T-helper 1 cell treated with Interleukin-12 subunit alpha and Interleukin-12 subunit beta and Interleukin-4 antibody, amounts not matched to agents 30 ng/mL and 1 ng/mL, for 36 hours (primary cell): ENCODE data around the gene PRR18. TPM values are rescaled to one million over a fixed set of nuclear protein-coding genes. Genes with fewer than 3 reads are reported as not detected.

ENCODE experiments used
- intact Hi-C: fragments of 100-400 bp; cut with micrococcal nuclease; formaldehyde crosslinking; loops from one replicate; pipeline ENCODE4 v1.15.1; 2024
- total RNA-seq: library from RNA; stranded (reverse); gene quantifications from 2 replicates; pipeline ENCODE4 v1.2.3, GENCODE V29; 2022

Gene PRR18
- total RNA-seq, 1 donor from 2014 or later = not detected

DNA sequence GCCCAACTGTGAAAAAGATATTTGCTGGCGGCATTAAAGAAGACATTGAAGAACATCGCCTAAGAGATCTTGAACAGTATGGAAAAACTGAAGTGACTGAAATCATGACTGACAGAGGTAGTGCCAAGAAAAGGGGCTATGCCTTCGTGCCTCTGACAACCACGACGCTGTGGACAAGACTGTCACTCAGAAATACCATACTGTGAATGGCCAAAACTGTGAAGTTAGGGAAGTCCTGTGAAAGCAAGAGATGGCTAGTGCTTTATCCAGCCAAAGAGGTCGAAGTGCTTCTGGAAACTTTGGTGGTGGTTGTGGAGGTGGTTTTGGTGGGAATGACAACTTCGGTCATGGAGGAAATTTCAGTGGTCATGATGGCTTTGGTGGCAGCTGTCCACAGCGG is 26.7 kb upstream of the PRR18 start:
- intact Hi-C loops = loop anchor here (5.0 kb wide), 2 partner anchors 58 to 67 kb away; no protein-coding TSS in a partner anchor

DNA sequence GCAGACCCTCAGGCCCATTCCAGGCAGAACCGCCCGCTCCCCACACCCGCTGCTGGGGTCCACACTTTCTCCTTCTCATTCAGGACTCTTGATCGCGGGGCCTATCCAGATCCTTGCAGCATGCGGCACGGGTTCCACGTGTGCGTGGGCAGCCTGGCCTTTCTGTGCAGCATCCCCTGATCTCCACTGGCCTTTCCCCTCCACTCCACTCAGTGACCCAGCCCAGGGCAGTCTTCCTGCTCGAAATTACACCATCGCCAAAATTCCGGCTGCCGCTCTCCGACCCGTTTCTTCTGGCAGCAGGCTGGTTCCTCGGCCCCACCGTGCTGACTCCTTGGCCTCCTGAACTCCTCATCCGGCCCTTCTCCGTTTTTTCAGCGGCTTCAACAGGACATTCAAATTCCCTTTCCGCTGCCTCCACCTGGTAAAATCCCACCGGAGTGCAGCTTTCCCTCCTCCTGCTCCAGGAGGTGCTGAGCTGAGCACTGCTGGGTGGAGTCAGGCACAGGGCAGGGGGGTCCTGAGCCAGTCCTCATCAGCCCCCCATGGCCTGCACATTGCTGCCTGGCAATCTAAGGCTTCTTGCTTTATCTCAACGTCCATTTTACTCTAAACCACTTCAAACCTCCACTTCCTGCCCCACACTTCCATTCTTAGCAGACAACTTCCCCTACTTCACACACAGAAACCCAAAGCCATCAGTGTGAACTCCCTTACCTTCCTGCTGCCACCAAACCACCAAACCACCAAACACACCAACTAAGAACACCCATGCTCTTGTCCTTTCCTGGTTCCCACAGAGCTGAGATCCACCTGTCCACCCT is 25.2 kb upstream of the PRR18 start:
- intact Hi-C loops = loop anchor here (1.0 to 5.0 kb wide), 4 partner anchors 8 to 69 kb away; partner anchors contain the start of gene MPC1

DNA sequence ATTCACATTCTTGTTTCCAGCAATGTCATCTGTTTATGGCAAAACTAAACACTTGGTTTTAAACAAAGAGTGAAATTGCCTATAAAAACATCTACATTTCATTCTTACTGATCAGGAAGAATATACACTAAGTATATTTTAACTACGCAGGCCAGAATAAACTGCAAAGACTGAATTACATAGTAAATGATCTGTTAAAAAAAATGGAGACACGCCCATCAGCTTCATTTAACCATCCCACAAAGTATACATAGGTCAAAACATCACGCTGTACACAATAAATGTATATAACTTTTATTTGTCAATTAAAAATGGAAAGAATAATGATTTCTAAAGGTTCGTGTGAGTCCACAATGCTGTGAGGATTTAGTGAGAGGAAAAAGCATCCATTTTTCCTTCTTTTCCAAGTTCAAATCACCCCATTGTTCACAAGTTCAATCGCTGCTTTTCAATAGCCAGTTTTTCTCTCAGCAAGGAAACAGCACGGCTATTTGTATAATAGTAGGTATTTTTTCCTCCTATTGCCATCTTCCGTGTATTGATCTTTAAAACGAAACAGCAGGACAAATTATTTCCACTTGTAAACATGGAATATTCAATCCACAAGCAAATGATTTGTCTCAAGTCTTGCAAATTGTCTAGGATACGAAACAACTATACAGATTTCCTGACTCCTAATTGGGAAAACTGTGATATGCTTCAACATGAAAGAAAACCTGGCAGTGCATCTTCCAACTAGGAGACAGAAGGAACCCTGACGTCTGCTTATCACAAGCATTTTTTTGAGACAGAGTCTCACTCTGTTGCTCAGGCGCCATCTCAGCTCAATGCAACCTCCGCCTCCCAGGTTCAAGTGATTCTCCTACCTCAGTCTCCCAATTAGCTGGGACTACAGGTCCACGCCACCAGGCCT is 23.6 kb upstream of the PRR18 start:
- intact Hi-C loops = loop anchor here (2.0 to 5.0 kb wide), 3 partner anchors 51 to 71 kb away; partner anchors contain the start of gene MPC1

DNA sequence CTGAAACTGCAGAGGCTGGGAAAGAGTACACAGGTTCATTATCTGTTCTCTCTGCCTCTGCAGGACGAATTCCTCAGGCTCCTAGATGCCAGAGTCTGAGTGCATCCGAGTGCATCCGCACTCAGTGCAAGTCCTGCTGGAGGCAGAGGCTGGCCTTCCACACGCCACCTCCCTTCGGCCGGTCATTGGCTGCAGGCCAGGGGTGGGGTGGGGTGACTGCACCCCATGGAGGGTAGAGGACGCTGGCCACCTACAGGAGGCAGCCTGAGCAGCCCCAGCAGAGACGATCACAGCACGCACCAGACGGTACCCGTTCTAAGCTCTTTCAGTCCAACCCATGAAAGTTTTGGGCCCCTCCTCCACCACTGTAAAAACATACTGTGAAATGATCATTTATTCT is 22.4 kb upstream of the PRR18 start:
- intact Hi-C loops = loop anchor here (5.0 kb wide), 2 partner anchors 53 to 72 kb away; no protein-coding TSS in a partner anchor

DNA sequence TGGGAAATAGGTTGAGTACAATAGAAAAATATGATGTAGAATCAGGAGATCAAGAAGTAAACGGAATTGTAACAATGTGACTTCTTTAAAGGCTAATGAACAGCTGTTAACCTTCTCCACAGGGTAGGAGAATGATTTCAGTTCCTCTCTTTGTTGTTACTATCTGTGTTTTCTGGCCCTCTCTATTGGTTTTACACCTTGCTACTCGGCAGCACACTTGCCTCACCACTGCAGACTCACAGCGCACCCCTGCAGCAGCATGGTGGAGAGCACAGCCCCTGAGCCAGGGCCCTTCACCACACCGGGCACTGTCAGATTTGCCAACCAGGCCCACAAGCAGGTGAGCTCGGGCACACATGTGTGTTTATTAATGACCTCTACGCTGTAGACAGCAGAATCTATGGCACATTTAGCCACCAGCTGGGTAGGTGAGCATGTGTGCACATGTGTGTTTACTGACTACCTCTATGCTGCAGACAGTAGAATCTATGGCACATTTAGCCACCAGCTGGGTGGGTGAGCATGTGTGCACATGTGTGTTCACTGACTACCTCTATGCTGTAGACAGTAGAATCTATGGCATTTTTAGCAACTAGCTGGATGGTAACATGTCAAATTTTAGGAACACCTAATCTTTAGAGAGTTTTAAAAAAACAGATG is 17.3 kb upstream of the PRR18 start:
- intact Hi-C loops = no loop called here

DNA sequence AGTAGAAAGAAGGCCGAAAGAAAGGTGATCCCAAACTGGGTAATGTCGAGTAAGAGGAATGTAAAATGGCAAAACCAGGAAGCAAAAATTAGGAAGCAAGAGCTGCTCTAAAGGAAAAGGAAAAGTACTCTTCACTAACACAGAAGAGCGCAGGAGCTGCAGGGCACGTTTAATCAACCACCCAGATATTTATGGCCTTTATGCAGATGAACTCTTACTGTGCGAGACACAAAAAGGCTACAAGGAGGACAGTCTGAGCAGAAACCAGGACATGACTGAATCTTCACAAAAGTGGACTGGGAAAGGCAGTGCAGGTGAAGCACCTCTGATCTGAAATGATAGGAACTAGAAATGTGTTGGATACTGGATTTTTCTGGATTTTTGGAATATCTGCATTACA is 15.2 kb upstream of the PRR18 start:
- intact Hi-C loops = no loop called here

DNA sequence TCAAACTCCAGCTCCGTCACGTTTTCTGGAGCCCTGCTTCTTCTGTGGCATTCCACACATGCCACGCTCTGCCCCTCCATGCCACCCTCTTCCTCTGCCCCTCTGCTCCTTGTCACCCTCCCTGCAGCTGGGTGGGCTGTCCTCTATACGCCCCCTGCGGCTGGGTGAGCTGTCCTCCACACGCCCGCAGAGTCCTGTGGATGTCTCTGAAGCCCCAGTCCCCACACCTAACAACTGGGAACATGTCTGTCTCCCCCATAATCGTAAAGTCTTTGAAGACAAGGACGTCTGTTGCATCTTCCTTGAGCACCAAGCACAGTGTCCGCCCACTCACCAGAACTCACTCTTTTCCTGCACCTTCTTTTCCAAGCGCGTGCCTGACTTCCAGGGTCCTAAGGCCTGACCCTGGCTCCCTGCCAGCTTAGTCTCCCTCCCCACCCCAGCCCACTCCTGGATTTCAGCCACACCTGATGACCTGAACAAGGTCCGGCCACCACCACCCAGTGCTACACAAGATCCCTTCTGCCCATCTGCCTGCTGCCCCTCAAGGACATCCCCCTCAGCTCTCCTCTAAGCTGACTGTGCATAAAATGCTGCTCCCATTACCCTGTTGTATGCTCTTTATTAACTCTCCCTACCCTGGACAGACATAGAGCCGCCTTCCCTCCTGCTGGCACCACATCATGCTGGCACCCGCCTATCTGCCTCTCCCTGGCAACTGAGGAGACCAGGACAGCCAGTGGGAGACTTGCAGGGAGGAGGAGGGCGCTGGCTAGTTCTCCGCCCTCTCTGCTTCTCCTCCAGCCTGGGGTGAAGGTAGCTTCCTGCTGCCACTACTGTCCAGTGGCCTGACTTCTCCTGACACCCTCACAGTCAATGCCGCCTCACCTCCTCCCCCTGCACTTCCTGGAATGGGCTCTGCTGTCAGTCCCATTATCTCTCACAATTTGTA is 10.7 kb upstream of the PRR18 start:
- intact Hi-C loops = no loop called here

DNA sequence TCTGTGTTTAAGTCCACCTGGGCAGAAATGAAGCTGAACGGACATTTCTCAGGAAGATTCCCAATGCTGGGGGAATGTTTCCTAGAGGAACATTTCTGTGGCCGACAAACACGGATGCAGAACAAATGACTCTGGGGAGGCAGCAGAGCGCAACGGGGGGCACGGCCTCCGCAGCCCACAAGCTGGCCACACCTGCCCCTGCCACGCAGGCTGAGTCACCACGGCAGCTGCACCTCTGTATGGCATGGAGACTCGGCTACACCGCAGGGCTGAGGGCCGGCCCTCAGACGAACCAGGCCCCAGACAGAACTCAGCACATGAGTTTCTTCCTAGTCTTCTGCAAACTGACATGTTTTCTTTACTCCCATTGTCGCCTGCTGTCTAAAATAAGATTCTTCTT is 10.0 kb upstream of the PRR18 start:
- intact Hi-C loops = no loop called here

DNA sequence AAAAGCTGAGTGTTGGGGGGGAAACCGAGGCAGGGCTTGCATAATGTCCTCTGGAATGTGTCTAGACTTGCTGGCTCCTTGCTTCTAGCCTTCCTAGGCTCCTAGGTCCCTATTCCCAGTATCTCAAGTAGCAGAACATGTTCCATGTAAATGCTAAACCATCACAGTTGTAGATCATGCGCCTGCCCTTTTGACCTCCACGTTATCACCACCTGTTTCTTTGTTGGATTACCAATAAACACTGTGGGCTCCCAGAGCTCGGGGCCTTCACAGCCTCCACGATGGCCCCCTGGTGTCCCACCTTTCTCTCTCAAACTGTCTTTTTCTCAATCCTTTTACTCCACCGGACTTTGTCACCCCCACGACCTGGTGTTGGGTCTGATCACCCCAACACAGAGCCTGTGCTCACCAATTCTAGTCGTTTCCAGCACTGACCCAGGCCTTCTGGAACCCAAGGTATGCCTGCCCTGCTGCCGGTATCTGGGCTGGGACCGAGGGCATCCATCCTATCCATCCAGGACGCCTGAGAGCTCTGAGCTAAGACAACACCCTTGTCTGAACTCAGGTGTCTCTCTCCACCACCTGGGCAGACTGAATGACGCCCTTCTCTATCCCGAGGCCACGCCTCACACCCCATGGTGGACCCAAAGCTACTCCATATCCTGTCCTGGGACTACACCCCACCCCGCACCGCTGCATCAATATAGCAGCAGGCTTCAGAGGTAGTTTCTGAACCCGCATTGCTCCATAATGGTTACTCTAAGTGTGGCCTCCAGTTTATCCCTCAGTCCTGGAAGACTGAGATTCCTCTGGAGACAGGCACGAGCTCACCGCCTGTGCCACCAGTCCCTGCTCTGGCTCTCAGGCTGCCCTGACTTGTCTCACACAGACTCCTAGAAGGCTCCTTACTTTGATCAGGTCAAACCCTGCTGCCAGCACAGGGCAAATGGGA is 9.3 kb upstream of the PRR18 start:
- intact Hi-C loops = no loop called here

DNA sequence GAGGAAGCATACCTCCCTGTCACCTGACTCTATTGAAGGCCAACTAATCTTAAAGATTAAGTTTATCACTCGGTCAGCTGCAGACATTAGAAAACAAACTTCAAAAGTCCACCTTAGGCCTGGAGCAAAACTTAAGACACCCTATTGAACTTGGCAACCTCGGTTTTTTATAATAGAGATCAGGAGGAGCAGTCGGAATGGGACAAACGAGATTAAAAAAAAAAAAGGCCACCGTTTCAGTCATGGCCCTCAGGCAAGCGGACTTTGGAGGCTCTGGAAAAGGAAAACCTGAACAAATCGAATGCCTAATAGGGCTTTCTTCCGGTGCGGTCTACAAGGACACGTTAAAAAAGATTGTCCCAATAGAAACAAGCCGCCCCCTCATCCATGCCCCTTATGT is 7.2 kb upstream of the PRR18 start:
- intact Hi-C loops = no loop called here

DNA sequence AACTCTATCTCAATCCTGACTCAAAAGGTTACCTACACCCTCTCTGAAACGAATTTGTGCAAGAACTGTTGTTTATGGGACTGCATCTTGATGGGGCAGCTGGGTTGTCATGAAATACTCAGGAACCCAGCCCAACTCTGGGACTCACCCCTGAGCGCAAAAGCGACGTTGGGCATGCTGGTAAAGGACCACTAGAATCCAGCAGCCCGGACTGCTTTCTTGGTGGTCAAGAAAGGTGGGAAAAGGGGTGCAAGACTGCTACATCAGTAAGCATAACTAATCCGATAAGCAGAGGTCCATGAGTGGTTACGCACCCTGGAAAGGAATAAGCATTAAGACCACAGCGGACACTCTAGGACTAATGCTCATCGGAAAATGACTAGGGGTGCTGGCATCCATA is 6.3 kb upstream of the PRR18 start:
- intact Hi-C loops = no loop called here

DNA sequence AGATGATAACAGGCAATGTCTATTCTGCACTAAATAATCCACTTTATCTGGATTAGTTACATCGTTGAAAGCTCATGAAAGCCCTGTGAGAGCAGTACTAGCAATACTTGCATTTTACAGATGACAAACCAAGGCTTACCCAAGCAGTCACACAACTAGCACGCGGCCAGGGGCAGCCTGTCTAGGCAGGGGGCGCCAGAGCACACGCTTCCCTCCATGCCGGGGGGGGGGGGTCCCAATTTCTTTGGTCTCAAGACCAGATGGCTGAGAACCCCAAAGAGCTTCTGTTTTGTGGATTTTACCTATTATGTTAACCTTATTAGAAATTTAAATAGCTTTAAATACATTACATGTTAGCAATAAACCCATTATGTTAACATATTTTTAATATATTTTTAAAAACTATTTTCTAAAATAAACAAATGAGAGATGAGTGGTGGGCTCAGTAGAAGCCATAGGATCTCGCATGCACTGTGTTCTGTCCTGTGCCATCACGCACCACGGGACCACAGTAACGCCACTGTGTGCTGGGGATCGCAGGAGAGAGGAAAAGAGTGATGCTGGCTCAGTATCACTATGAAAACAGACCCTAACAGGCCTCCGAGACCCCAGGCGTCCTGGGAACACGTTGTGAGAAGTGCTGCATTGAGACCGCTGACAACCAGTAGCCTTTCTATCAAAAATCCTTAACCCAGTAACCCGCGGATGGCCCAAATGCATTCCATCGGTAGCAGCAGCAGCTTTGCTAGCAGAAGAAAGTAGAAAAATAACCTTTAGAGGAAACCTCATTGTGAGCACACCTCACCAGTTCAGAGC is 5.3 kb upstream of the PRR18 start:
- intact Hi-C loops = loop anchor here (1.0 kb wide), 2 partner anchors 68 to 87 kb away; no protein-coding TSS in a partner anchor

DNA sequence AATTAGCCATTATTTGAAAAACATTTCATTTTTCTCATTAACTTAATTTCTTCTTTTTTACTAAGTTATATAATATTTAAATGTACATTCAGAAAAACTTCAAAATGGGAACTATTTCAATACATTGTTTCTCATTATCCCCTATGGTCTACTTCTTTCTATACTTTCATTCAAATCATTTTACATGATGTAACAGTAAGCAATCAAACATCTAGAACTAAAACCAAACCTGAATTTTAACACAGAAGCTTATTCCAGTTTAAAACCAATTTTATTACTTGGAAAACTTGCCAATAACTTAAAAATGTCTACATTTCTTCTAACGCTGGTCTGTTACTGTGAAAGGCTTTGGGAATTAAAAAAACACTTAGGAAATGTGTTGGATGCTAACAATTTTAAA is 4.6 kb upstream of the PRR18 start:
- intact Hi-C loops = loop anchor here (1.0 kb wide), 2 partner anchors 68 to 87 kb away; no protein-coding TSS in a partner anchor

DNA sequence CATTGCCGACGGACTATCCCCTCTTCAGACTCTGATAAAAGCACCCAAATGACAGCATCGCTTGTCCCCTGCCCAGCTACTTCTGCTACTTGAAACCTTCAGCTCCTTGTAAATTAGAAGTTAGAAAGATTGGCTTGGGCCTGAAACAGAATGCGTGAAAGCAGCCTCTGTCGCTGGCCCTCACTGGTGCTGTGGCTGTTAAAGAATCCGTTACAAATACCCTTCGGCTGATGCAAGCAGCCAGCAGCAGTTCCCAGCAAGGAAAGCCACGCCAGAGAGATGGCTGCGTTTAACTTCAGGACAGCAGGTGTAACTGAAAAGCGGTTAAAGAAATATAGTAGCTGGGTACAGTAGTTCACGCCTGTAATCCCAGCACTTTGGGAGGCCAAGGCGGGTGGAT is 2.4 kb upstream of the PRR18 start:
- intact Hi-C loops = no loop called here

DNA sequence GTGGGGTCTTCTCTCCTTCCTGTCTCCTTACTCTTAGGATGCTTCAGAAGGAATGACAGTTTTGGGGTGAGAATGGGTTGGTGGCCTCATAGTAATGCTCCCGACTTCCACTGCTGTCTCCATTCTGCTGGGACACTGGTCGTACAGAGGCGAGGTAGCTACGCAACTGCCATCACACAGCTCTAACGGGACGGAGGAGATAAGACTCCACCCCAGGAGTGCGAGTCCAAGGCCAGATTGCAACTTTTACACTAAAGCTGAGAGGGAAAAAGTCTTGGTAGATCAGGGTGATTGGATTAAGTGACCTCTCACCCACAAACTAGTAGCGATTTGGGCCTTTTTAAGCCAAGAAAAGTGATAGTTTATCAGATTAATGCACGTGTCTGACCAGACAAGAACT is 1.8 kb upstream of the PRR18 start:
- intact Hi-C loops = no loop called here

DNA sequence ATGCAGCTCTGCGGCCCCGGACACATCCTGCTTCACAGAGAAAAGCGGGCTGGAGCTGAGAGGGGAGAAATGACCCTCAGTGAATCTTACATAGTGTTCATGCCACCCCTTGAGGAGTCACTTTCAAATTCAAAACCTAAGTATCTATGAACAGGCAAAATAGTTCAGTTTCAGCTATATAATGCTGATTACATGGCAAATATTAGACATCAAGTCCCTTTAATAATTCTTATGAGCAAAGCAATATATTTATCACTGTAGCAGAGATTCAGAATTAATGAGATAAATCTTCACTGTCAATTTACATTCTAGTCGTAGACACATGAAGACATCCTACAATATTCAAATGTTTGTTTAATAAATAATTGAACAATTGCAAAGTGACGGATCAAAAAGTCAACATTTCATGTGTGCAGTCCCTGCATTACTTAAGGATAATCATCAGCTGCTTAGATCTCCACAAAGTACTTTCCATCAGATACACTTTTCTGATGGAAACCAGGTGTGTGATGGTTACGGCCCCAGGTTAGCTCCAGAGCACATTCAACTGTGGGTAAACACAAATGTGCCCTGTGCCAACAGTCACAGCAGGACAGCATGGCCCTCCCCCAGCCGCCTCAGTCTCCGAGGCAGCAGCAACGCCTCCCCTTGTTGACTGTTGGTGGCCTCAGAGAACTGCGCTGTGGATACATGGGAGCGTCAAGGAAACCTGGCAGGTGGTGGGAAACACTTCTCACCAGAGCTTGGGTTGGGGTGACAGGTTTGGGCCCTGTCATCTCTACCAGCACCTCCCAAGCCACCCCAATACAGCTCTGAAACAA is 787 bp upstream of the PRR18 start:
- intact Hi-C loops = no loop called here
